ENCODE measurements around the gene WDR44. TPM values are rescaled to one million over a fixed set of nuclear protein-coding genes. Genes with fewer than 3 reads are reported as not detected.

WDR44 gene
- total RNA-seq, 1 donor from 2014 or later = 22.1 TPM

GRCh38 chrX:118493016-118493415, 147.1 kb downstream of the WDR44 start:
- TF ChIP-seq POLR2AphosphoS5 (IDR thresholded peaks at IDR 0.05; ENCODE audit: insufficient read depth in 1 of 2, low read depth in 1 of 2) (no peak), POLR2A (IDR thresholded peaks at IDR 0.05) (no peak), CTCF (IDR thresholded peaks at IDR 0.05) (no peak)
- Histone ChIP-seq H3K27me3 (no peaks in the 10 kb centered on the region), H3K27ac (no peak overlapping the region), H3K4me3 (no peak overlapping the region), H3K36me3 (no peaks in the 10 kb centered on the region), H3K9me3 (no peaks in the 10 kb centered on the region), H3K4me1 (no peaks in the 10 kb centered on the region)
- intact Hi-C loops (cut with DNase I) = loop anchor here (10.0 kb wide), 1 partner anchor 72 kb away; no protein-coding TSS in a partner anchor
- no peak for DNase-seq (ENCODE audit: extremely low spot score in 2 of 2)

GRCh38 chrX:118493653-118494297, 147.9 kb downstream of the WDR44 start:
- Histone ChIP-seq H3K36me3 (no peaks in the 10 kb centered on the region), H3K27me3 (no peaks in the 10 kb centered on the region), H3K4me3 (no peak overlapping the region), H3K4me1 (no peaks in the 10 kb centered on the region), H3K9me3 (no peaks in the 10 kb centered on the region), H3K27ac (no peak overlapping the region)
- DNase-seq (ENCODE audit: extremely low spot score in 2 of 2) = no peak
- no peak for TF ChIP-seq CTCF (IDR thresholded peaks at IDR 0.05)
- no peak for TF ChIP-seq POLR2AphosphoS5 (IDR thresholded peaks at IDR 0.05; ENCODE audit: insufficient read depth in 1 of 2, low read depth in 1 of 2)
- TF ChIP-seq POLR2A (IDR thresholded peaks at IDR 0.05) = no peak
- intact Hi-C loops (cut with DNase I) = loop anchor here (10.0 kb wide), 1 partner anchor 71 kb away; no protein-coding TSS in a partner anchor

GRCh38 chrX:118495061-118495921, 149.4 kb downstream of the WDR44 start, which contains the start of gene DOCK11:
DOCK11 (plus strand) TSS chrX:118495815; CDS start chrX:118495972, 157 bp downstream.
- Histone ChIP-seq H3K4me1 (no peaks in the 10 kb centered on the region), H3K4me3 (peak within 1 kb of the TSS; percentile 66 to 78), H3K27ac (peak within 1 kb of the TSS; percentile 89), H3K27me3 (no peaks in the 10 kb centered on the region), H3K9me3 (no peaks in the 10 kb centered on the region), H3K36me3 (no peaks in the 10 kb centered on the region)
- DNase-seq (ENCODE audit: extremely low spot score in 2 of 2) = peak in 1 of 2 donors; percentile 92
- intact Hi-C loops (cut with DNase I) = loop anchor here (10.0 kb wide), 1 partner anchor 70 kb away; no protein-coding TSS in a partner anchor
- no peak for TF ChIP-seq CTCF (IDR thresholded peaks at IDR 0.05)
- peak in 1 of 2 donors; percentile 49 for TF ChIP-seq POLR2A (IDR thresholded peaks at IDR 0.05)
- peak in 1 of 2 donors; percentile 73 for TF ChIP-seq POLR2AphosphoS5 (IDR thresholded peaks at IDR 0.05; ENCODE audit: insufficient read depth in 1 of 2, low read depth in 1 of 2)

GRCh38 chrX:118495958-118496762, 150.3 kb downstream of the WDR44 start:
- Histone ChIP-seq H3K4me1 (no peaks in the 10 kb centered on the region), H3K27me3 (no peaks in the 10 kb centered on the region), H3K36me3 (no peaks in the 10 kb centered on the region), H3K9me3 (no peaks in the 10 kb centered on the region), H3K4me3 (peak overlapping the region; percentile 66 to 78), H3K27ac (peak overlapping the region; percentile 89)
- intact Hi-C loops (cut with DNase I) = loop anchor here (10.0 kb wide), 1 partner anchor 69 kb away; no protein-coding TSS in a partner anchor
- no peak for DNase-seq (ENCODE audit: extremely low spot score in 2 of 2)
- TF ChIP-seq POLR2A (IDR thresholded peaks at IDR 0.05) (peak in 1 of 2 donors; percentile 10), CTCF (IDR thresholded peaks at IDR 0.05) (no peak), POLR2AphosphoS5 (IDR thresholded peaks at IDR 0.05; ENCODE audit: insufficient read depth in 1 of 2, low read depth in 1 of 2) (peak in 1 of 2 donors; percentile 70)

Measured in vagina (tissue), 2 donors.